ENCODE measurements around the gene IL1F10.

The IL1F10 gene

GRCh38 chr2:113067681-113068080, at the start of gene IL1F10:
IL1F10 (plus strand) TSS chr2:113067970; CDS start chr2:113072739, 4,769 bp downstream.
- DNase-seq, result no peak

- no peak for DNase-seq
Measured at GRCh38 chr2:113018509-113018908, 49.3 kb upstream of the IL1F10 start.

- no peak for DNase-seq
Measured at GRCh38 chr2:113021312-113021711, 46.5 kb upstream of the IL1F10 start.

GRCh38 chr2:113024764-113025163, 43.0 kb upstream of the IL1F10 start:
- no peak for DNase-seq

GRCh38 chr2:113025737-113026136, 42.0 kb upstream of the IL1F10 start:
- no peak for DNase-seq

GRCh38 chr2:113027691-113028090, 40.1 kb upstream of the IL1F10 start:
- DNase-seq, result no peak

- no peak for DNase-seq
Measured at GRCh38 chr2:113028112-113028511, 39.7 kb upstream of the IL1F10 start.

- no peak for DNase-seq
Measured at GRCh38 chr2:113032737-113033136, 35.0 kb upstream of the IL1F10 start.

- no peak for DNase-seq
Measured at GRCh38 chr2:113034016-113034415, 33.8 kb upstream of the IL1F10 start.

- no peak for DNase-seq
Measured at GRCh38 chr2:113036763-113037162, 31.0 kb upstream of the IL1F10 start.

- DNase-seq, result no peak
Measured at GRCh38 chr2:113038291-113038690, 29.5 kb upstream of the IL1F10 start.

GRCh38 chr2:113039158-113039557, 28.6 kb upstream of the IL1F10 start:
- no peak for DNase-seq

GRCh38 chr2:113039719-113040118, 28.1 kb upstream of the IL1F10 start:
- no peak for DNase-seq

GRCh38 chr2:113041871-113042270, 25.9 kb upstream of the IL1F10 start:
- no peak for DNase-seq

GRCh38 chr2:113046465-113046864, 21.3 kb upstream of the IL1F10 start:
- no peak for DNase-seq

- no peak for DNase-seq
Measured at GRCh38 chr2:113050921-113051895, 16.6 kb upstream of the IL1F10 start.

GRCh38 chr2:113052396-113052917, 15.3 kb upstream of the IL1F10 start, which contains the start of gene IL36B:
IL36B (minus strand) TSS chr2:113052867.
- no peak for DNase-seq

GRCh38 chr2:113053666-113054065, 14.1 kb upstream of the IL1F10 start:
- DNase-seq, result no peak

GRCh38 chr2:113054066-113054465, 13.7 kb upstream of the IL1F10 start:
- no peak for DNase-seq

GRCh38 chr2:113056521-113056920, 11.2 kb upstream of the IL1F10 start:
- DNase-seq, result no peak

GRCh38 chr2:113057117-113057516, 10.7 kb upstream of the IL1F10 start:
- no peak for DNase-seq

GRCh38 chr2:113058411-113058994, 9.3 kb upstream of the IL1F10 start:
- DNase-seq, result no peak

- DNase-seq, result no peak
Measured at GRCh38 chr2:113058998-113059960, 8.5 kb upstream of the IL1F10 start, which contains the start of gene IL36RN. IL36RN (plus strand) TSS chr2:113059198; CDS start chr2:113059439, 241 bp downstream.

Measured in AML-193 (cell line).